Epithelial cell of proximal tubule (primary cell): ENCODE measurements around the gene DERL2. TPM values are rescaled to one million over a fixed set of nuclear protein-coding genes. Genes with fewer than 3 reads are reported as not detected.

ENCODE experiments used
- DNase-seq: peaks from one replicate; pipeline ENCODE4 v3.0.0-alpha.2; 2011; ENCODE audit warnings: low read depth
- H3K4me3 ChIP-seq: 2 replicates; pipeline ENCODE4 v1.5.1; 2011; ENCODE audit warnings: low read depth, mild to moderate bottlenecking, low read length
- CTCF ChIP-seq: conservative IDR thresholded peaks from 2 replicates; pipeline ENCODE4 v1.5.1; 2012; ENCODE audit warnings: low read depth, mild to moderate bottlenecking, low read length
- total RNA-seq: library from RNA; depleted of rRNA; stranded (reverse); fragments of >200 nt; gene quantifications from 2 replicates; pipeline ENCODE4 v1.2.3, GENCODE V29; 2015

Gene DERL2
- total RNA-seq, 1 donor from 2014 or later = 21.4 TPM

- no peak for DNase-seq
- no peak overlapping the region for H3K4me3 ChIP-seq
- TF ChIP-seq CTCF = no peak
Measured at GRCh38 chr17:5501685-5502084, 15.7 kb upstream of the DERL2 start.

GRCh38 chr17:5500589-5501391 lies 14.8 kb upstream of the DERL2 start:
- H3K4me3 ChIP-seq = peak overlapping the region; percentile 58
- TF ChIP-seq CTCF = no peak
- no peak for DNase-seq

GRCh38 chr17:5500247-5500588 lies 14.2 kb upstream of the DERL2 start:
- peak overlapping the region; percentile 58 for H3K4me3 ChIP-seq
- DNase-seq = no peak
- TF ChIP-seq CTCF = no peak

- no peak for DNase-seq
- peak overlapping the region; percentile 58 for H3K4me3 ChIP-seq
- no peak for TF ChIP-seq CTCF
Measured at GRCh38 chr17:5499476-5500231, 13.7 kb upstream of the DERL2 start.

GRCh38 chr17:5492970-5493369 lies 7.0 kb upstream of the DERL2 start:
- DNase-seq = no peak
- no peak for TF ChIP-seq CTCF
- no peak overlapping the region for H3K4me3 ChIP-seq

- TF ChIP-seq CTCF = no peak
- no peak for DNase-seq
- H3K4me3 ChIP-seq = no peak overlapping the region
Measured at GRCh38 chr17:5488752-5489151, 2.8 kb upstream of the DERL2 start.
